ENCODE data around the gene AIP. TPM values are rescaled to one million over a fixed set of nuclear protein-coding genes. Genes with fewer than 3 reads are reported as not detected.

The AIP gene
- total and polyA plus RNA-seq, 2 of the 8 experiments (the other 6 are each of a cell fraction or from before 2014, with no cell fraction given), result 29.8 to 54.4 TPM

DNA sequence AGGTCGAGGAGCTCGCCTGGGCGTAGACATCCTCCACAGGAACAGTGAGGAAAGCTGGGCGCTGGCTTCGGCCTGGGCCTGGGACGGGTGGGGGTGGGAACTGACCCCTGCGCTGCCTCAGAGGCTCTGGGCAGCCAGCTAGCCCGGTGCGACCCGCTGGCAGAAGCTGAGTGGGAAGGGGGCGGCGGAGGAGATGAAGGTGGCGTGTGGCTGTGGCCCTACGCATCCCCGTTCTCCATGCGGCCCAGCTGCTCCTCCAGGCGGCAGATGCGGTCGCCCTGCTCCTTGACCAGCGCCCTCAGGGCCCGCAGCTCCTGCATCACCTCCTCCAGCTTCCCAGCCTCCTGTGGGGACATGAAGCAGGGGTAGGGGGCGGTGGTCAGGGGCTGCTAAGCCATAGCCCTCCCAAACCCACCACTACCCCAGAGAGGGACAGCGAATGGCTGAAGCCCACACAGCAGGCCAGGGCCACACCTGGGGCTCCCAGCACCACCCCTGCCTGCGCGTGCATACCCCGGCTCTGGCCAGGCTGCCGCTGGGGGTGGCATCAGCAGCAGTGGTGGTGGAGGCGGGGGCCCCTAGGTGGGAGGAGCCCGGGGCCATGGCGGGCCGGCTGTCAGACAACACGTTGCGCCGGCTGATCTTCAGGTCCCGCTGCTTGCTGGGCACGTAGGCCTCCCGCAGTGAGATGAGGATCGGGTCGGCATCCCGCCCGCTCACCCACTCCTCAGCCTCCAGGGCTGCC is 44.5 kb upstream of the AIP start (continued):
- TF ChIP-seq, protein P1, sequence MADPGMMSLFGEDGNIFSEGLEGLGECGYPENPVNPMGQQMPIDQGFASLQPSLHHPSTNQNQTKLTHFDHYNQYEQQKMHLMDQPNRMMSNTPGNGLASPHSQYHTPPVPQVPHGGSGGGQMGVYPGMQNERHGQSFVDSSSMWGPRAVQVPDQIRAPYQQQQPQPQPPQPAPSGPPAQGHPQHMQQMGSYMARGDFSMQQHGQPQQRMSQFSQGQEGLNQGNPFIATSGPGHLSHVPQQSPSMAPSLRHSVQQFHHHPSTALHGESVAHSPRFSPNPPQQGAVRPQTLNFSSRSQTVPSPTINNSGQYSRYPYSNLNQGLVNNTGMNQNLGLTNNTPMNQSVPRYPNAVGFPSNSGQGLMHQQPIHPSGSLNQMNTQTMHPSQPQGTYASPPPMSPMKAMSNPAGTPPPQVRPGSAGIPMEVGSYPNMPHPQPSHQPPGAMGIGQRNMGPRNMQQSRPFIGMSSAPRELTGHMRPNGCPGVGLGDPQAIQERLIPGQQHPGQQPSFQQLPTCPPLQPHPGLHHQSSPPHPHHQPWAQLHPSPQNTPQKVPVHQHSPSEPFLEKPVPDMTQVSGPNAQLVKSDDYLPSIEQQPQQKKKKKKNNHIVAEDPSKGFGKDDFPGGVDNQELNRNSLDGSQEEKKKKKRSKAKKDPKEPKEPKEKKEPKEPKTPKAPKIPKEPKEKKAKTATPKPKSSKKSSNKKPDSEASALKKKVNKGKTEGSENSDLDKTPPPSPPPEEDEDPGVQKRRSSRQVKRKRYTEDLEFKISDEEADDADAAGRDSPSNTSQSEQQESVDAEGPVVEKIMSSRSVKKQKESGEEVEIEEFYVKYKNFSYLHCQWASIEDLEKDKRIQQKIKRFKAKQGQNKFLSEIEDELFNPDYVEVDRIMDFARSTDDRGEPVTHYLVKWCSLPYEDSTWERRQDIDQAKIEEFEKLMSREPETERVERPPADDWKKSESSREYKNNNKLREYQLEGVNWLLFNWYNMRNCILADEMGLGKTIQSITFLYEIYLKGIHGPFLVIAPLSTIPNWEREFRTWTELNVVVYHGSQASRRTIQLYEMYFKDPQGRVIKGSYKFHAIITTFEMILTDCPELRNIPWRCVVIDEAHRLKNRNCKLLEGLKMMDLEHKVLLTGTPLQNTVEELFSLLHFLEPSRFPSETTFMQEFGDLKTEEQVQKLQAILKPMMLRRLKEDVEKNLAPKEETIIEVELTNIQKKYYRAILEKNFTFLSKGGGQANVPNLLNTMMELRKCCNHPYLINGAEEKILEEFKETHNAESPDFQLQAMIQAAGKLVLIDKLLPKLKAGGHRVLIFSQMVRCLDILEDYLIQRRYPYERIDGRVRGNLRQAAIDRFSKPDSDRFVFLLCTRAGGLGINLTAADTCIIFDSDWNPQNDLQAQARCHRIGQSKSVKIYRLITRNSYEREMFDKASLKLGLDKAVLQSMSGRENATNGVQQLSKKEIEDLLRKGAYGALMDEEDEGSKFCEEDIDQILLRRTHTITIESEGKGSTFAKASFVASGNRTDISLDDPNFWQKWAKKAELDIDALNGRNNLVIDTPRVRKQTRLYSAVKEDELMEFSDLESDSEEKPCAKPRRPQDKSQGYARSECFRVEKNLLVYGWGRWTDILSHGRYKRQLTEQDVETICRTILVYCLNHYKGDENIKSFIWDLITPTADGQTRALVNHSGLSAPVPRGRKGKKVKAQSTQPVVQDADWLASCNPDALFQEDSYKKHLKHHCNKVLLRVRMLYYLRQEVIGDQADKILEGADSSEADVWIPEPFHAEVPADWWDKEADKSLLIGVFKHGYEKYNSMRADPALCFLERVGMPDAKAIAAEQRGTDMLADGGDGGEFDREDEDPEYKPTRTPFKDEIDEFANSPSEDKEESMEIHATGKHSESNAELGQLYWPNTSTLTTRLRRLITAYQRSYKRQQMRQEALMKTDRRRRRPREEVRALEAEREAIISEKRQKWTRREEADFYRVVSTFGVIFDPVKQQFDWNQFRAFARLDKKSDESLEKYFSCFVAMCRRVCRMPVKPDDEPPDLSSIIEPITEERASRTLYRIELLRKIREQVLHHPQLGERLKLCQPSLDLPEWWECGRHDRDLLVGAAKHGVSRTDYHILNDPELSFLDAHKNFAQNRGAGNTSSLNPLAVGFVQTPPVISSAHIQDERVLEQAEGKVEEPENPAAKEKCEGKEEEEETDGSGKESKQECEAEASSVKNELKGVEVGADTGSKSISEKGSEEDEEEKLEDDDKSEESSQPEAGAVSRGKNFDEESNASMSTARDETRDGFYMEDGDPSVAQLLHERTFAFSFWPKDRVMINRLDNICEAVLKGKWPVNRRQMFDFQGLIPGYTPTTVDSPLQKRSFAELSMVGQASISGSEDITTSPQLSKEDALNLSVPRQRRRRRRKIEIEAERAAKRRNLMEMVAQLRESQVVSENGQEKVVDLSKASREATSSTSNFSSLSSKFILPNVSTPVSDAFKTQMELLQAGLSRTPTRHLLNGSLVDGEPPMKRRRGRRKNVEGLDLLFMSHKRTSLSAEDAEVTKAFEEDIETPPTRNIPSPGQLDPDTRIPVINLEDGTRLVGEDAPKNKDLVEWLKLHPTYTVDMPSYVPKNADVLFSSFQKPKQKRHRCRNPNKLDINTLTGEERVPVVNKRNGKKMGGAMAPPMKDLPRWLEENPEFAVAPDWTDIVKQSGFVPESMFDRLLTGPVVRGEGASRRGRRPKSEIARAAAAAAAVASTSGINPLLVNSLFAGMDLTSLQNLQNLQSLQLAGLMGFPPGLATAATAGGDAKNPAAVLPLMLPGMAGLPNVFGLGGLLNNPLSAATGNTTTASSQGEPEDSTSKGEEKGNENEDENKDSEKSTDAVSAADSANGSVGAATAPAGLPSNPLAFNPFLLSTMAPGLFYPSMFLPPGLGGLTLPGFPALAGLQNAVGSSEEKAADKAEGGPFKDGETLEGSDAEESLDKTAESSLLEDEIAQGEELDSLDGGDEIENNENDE (IDR thresholded peaks at IDR 0.05; ENCODE audit: insufficient replicate concordance, low read length), result no peak
- TF ChIP-seq, protein P2, sequence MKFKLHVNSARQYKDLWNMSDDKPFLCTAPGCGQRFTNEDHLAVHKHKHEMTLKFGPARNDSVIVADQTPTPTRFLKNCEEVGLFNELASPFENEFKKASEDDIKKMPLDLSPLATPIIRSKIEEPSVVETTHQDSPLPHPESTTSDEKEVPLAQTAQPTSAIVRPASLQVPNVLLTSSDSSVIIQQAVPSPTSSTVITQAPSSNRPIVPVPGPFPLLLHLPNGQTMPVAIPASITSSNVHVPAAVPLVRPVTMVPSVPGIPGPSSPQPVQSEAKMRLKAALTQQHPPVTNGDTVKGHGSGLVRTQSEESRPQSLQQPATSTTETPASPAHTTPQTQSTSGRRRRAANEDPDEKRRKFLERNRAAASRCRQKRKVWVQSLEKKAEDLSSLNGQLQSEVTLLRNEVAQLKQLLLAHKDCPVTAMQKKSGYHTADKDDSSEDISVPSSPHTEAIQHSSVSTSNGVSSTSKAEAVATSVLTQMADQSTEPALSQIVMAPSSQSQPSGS (IDR thresholded peaks at IDR 0.05; ENCODE audit: low read length), result no peak
- TF ChIP-seq BRCA1 (IDR thresholded peaks at IDR 0.05; ENCODE audit: low read depth, low read length), result no peak
- no peak for TF ChIP-seq YY1 (IDR thresholded peaks at IDR 0.05; ENCODE audit: low read depth, low read length)
- TF ChIP-seq RNF2 (IDR thresholded peaks at IDR 0.05; ENCODE audit: borderline replicate concordance, low read depth, low read length, missing control alignments, poor library complexity, severe bottlenecking), result no peak
- TF ChIP-seq GTF2F1 (IDR thresholded peaks at IDR 0.05; ENCODE audit: borderline replicate concordance, low read depth, low read length), result no peak

Measured in H1 (cell line).